ENCODE results near the gene MAL.

GRCh38 chr2:95086017-95086416, 60.5 kb downstream of the MAL start:
- no peak for TF ChIP-seq CTCF (IDR thresholded peaks at IDR 0.05)
- no peak for TF ChIP-seq EP300 (IDR thresholded peaks at IDR 0.05; ENCODE audit: borderline replicate concordance in 1 of 2, low read depth in 1 of 2, low read length in 1 of 2)
- TF ChIP-seq, protein P1, sequence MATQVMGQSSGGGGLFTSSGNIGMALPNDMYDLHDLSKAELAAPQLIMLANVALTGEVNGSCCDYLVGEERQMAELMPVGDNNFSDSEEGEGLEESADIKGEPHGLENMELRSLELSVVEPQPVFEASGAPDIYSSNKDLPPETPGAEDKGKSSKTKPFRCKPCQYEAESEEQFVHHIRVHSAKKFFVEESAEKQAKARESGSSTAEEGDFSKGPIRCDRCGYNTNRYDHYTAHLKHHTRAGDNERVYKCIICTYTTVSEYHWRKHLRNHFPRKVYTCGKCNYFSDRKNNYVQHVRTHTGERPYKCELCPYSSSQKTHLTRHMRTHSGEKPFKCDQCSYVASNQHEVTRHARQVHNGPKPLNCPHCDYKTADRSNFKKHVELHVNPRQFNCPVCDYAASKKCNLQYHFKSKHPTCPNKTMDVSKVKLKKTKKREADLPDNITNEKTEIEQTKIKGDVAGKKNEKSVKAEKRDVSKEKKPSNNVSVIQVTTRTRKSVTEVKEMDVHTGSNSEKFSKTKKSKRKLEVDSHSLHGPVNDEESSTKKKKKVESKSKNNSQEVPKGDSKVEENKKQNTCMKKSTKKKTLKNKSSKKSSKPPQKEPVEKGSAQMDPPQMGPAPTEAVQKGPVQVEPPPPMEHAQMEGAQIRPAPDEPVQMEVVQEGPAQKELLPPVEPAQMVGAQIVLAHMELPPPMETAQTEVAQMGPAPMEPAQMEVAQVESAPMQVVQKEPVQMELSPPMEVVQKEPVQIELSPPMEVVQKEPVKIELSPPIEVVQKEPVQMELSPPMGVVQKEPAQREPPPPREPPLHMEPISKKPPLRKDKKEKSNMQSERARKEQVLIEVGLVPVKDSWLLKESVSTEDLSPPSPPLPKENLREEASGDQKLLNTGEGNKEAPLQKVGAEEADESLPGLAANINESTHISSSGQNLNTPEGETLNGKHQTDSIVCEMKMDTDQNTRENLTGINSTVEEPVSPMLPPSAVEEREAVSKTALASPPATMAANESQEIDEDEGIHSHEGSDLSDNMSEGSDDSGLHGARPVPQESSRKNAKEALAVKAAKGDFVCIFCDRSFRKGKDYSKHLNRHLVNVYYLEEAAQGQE (IDR thresholded peaks at IDR 0.05; ENCODE audit: low read depth, low read length) = no peak
- no peak for TF ChIP-seq NRF1 (IDR thresholded peaks at IDR 0.05; ENCODE audit: low read depth, low read length)
- no peak for TF ChIP-seq EZH2phosphoT487 (IDR thresholded peaks at IDR 0.05; ENCODE audit: borderline replicate concordance, low read depth)
- TF ChIP-seq RAD21 (IDR thresholded peaks at IDR 0.05; ENCODE audit: low read length) = no peak
- no peak for TF ChIP-seq RXRA (IDR thresholded peaks at IDR 0.05; ENCODE audit: borderline replicate concordance, low read depth)
- no peak for TF ChIP-seq POLR2AphosphoS5 (IDR thresholded peaks at IDR 0.05; ENCODE audit: low read depth, low read length)
- TF ChIP-seq, protein P2, sequence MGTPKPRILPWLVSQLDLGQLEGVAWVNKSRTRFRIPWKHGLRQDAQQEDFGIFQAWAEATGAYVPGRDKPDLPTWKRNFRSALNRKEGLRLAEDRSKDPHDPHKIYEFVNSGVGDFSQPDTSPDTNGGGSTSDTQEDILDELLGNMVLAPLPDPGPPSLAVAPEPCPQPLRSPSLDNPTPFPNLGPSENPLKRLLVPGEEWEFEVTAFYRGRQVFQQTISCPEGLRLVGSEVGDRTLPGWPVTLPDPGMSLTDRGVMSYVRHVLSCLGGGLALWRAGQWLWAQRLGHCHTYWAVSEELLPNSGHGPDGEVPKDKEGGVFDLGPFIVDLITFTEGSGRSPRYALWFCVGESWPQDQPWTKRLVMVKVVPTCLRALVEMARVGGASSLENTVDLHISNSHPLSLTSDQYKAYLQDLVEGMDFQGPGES (IDR thresholded peaks at IDR 0.05; ENCODE audit: low read depth, low read length) = no peak
- no peak for TF ChIP-seq JUND (IDR thresholded peaks at IDR 0.05)
- TF ChIP-seq, protein P3, sequence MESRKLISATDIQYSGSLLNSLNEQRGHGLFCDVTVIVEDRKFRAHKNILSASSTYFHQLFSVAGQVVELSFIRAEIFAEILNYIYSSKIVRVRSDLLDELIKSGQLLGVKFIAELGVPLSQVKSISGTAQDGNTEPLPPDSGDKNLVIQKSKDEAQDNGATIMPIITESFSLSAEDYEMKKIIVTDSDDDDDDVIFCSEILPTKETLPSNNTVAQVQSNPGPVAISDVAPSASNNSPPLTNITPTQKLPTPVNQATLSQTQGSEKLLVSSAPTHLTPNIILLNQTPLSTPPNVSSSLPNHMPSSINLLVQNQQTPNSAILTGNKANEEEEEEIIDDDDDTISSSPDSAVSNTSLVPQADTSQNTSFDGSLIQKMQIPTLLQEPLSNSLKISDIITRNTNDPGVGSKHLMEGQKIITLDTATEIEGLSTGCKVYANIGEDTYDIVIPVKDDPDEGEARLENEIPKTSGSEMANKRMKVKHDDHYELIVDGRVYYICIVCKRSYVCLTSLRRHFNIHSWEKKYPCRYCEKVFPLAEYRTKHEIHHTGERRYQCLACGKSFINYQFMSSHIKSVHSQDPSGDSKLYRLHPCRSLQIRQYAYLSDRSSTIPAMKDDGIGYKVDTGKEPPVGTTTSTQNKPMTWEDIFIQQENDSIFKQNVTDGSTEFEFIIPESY (IDR thresholded peaks at IDR 0.05; ENCODE audit: borderline replicate concordance, low read depth) = no peak
- TF ChIP-seq ELF1 (IDR thresholded peaks at IDR 0.05) = no peak
- TF ChIP-seq RCOR1 (IDR thresholded peaks at IDR 0.05; ENCODE audit: low read length) = no peak

Measured in SK-N-SH (cell line).